GM19240 (cell line): ENCODE measurements around the gene ZG16.
A peak's percentile ranks its signal among the peaks of the same experiment; 100 is the strongest.
"Not testable (repeated sequence)": the region's sequence is repeated elsewhere in the genome, so short reads cannot be mapped to it uniquely, and the experiment has no call there.

Source experiments
- DNase-seq: peaks from one replicate; pipeline ENCODE4 v3.0.0; 2011; ENCODE audit warnings: low spot score; ENCODE audit not compliant: insufficient read length

The ZG16 gene

GRCh38 chr16:29784901-29785500 is 6.9 kb downstream of the ZG16 start:
- DNase-seq: no peak

- not testable (repeated sequence) for DNase-seq
Measured at GRCh38 chr16:29787155-29787554, 9.1 kb downstream of the ZG16 start.

GRCh38 chr16:29789775-29790182 is 11.7 kb downstream of the ZG16 start:
- no peak for DNase-seq

GRCh38 chr16:29790183-29790948 is 12.3 kb downstream of the ZG16 start, which contains the start of gene KIF22:
KIF22 (plus strand) TSS chr16:29790751; CDS start chr16:29790760, 9 bp downstream.
- peak; percentile 98 for DNase-seq

- no peak for DNase-seq
Measured at GRCh38 chr16:29790949-29791844, 13.1 kb downstream of the ZG16 start.

- no peak for DNase-seq
Measured at GRCh38 chr16:29791845-29792807, 14.1 kb downstream of the ZG16 start.

GRCh38 chr16:29793153-29793552 is 15.1 kb downstream of the ZG16 start:
- not testable (repeated sequence) for DNase-seq

- DNase-seq: no peak
Measured at GRCh38 chr16:29794231-29794710, 16.2 kb downstream of the ZG16 start.

GRCh38 chr16:29802416-29802935 is 24.4 kb downstream of the ZG16 start:
- no peak for DNase-seq

GRCh38 chr16:29804020-29804419 is 26.0 kb downstream of the ZG16 start:
- DNase-seq: no peak

GRCh38 chr16:29804455-29805231 is 26.6 kb downstream of the ZG16 start:
- no peak for DNase-seq

- peak; percentile 88 for DNase-seq
Measured at GRCh38 chr16:29805232-29806098, 27.4 kb downstream of the ZG16 start.

- DNase-seq: no peak
Measured at GRCh38 chr16:29806099-29806579, 28.1 kb downstream of the ZG16 start, which contains the start of gene MAZ. MAZ (plus strand) TSS chr16:29806529; CDS start chr16:29806702, 173 bp downstream.

GRCh38 chr16:29806641-29807425 is 28.8 kb downstream of the ZG16 start:
- no peak for DNase-seq

GRCh38 chr16:29807426-29808218 is 29.6 kb downstream of the ZG16 start:
- DNase-seq: no peak

GRCh38 chr16:29808219-29808900 is 30.3 kb downstream of the ZG16 start:
- DNase-seq: no peak
